ENCODE measurements around the gene TMEM45A. TPM values are rescaled to one million over a fixed set of nuclear protein-coding genes. Genes with fewer than 3 reads are reported as not detected.
A peak's percentile ranks its signal among the peaks of the same experiment; 100 is the strongest.

The TMEM45A gene
- total RNA-seq, 4 donors from 2014 or later = 9.4 to 36.5 (median 14.0) TPM

- Histone ChIP-seq H3K27ac (peak overlapping the region in 2 of 4 donors; percentile 34 to 37), H3K4me3 (peak overlapping the region in 2 of 4 donors; percentile 16 to 19), H3K9me3 (no peaks in the 10 kb centered on the region), H3K4me1 (peaks cover 0 to 16% (median 7%) of the 10 kb centered on the region in 4 donors), H3K36me3 (no peaks in the 10 kb centered on the region), H3K27me3 (no peaks in the 10 kb centered on the region)
- 34 to 42% methylated on average over 5 of the region's 5 CpGs for WGBS, 2 donors
- TF ChIP-seq EP300 (IDR thresholded peaks at IDR 0.05) (no peak), CTCF (IDR thresholded peaks at IDR 0.05) (peak in 1 of 5 experiments; percentile 20)
- no peak for DNase-seq (ENCODE audit: low spot score in 2 of 2)
Observed at GRCh38 chr3:100603469-100603868, 111.0 kb downstream of the TMEM45A start.

DNA sequence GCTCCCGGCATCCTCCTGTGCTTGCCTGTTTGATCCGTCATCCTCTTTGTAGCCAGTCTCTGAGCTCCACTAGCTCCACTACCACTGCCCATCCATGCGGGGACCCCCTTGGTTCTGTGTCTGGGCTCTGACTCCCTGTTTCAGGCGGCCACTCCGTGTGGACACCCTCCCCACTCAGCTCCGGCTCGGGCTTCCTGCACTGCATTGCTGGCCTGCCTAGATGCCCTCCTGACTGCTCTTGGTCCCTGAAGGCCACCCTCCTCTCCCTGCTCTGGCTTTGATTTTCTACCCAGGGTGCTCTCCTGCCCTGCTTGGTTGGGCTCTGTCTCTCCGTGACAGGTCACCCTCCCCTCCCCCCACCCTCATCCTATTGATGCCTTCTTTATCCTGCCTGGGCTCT, 112.9 kb downstream of the TMEM45A start:
- DNase-seq (ENCODE audit: low spot score in 2 of 2) = no peak
- 77 to 88% methylated on average over 8 of the region's 8 CpGs for WGBS, 2 donors
- no peak for TF ChIP-seq EP300 (IDR thresholded peaks at IDR 0.05)
- no peak for TF ChIP-seq CTCF (IDR thresholded peaks at IDR 0.05)
- no peak for TF ChIP-seq POLR2A (IDR thresholded peaks at IDR 0.05)
- H3K27me3 ChIP-seq = no peaks in the 10 kb centered on the region
- no peak overlapping the region for H3K4me3 ChIP-seq
- H3K4me1 ChIP-seq = peaks cover 0 to 16% (median 7%) of the 10 kb centered on the region in 4 donors
- no peaks in the 10 kb centered on the region for H3K9me3 ChIP-seq
- no peak overlapping the region for H3K27ac ChIP-seq
- no peaks in the 10 kb centered on the region for H3K36me3 ChIP-seq

DNA sequence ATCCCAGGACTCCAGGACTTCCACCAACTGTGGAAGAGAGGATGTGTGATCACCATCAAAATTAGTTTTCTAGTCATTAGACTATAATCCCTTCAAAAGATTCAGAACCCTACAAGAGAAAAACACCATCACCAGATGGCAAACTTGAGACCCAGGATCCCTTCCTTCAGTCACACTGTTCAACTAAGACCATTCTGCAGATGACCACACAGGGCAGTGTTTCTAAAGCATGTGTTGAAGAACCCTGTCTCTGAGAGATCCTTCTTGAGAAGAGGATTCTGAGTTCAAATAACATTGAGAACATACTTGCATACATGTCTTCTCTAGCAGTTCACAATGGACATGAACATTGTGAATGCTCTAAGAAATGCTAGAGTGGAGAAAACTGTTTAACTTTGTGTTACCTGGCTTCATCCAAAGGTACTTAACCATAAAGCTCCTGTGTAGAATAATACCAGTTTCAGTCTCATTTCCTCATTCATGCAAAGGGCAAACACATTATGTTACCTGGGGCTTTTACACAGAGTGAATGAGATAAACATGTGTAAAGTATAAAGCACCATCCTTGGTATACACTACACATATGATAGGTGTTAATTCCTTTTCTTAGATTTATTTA, 114.6 kb downstream of the TMEM45A start:
- DNase-seq (ENCODE audit: low spot score in 2 of 2) = no peak
- H3K27ac ChIP-seq = no peak overlapping the region
- H3K4me1 ChIP-seq = peaks cover 0 to 16% (median 7%) of the 10 kb centered on the region in 4 donors
- TF ChIP-seq CTCF (IDR thresholded peaks at IDR 0.05) = no peak
- no peak for TF ChIP-seq POLR2A (IDR thresholded peaks at IDR 0.05)
- no peak for TF ChIP-seq EP300 (IDR thresholded peaks at IDR 0.05)
- no peaks in the 10 kb centered on the region for H3K27me3 ChIP-seq
- H3K36me3 ChIP-seq = no peaks in the 10 kb centered on the region
- H3K9me3 ChIP-seq = no peaks in the 10 kb centered on the region
- no peak overlapping the region for H3K4me3 ChIP-seq

DNA sequence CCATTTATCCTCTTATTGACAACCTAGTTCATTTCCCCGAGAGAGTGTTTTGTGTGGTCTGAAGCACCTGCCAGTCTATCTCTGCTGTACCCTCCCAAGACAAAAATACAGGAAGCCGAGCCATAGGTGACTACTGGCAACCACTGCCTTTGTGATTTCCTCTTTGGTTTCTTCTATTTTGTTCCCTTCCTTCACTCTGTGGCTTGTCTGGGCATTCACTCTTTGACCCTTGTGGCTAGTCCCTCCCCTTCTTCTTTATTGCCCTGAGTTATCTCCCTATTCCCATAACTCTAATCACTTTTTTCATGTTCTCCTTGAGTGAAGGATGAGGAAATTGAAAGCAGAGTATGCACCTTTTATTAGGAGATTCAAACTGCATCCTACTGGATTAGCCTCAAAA, 116.9 kb downstream of the TMEM45A start, which contains the start of gene ADGRG7:
ADGRG7 (plus strand) TSS at position 297 of the 400 bp plus-strand sequence. CDS start 256 bp downstream, outside the sequence.
- Histone ChIP-seq H3K27me3 (no peaks in the 10 kb centered on the region), H3K4me1 (no peaks in the 10 kb centered on the region), H3K4me3 (peak within 1 kb of the TSS in 1 of 4 donors; percentile 6), H3K36me3 (no peaks in the 10 kb centered on the region), H3K27ac (no peak within 1 kb of the TSS), H3K9me3 (no peaks in the 10 kb centered on the region)
- no peak for TF ChIP-seq CTCF (IDR thresholded peaks at IDR 0.05)
- TF ChIP-seq POLR2A (IDR thresholded peaks at IDR 0.05) = no peak
- TF ChIP-seq EP300 (IDR thresholded peaks at IDR 0.05) = no peak
- no peak for DNase-seq (ENCODE audit: low spot score in 2 of 2)
- 77 to 81% methylated on average over 2 of the region's 2 CpGs for WGBS, 2 donors

- Histone ChIP-seq H3K36me3 (no peaks in the 10 kb centered on the region), H3K9me3 (no peaks in the 10 kb centered on the region), H3K4me3 (peak overlapping the region in 1 of 4 donors; percentile 6), H3K27me3 (no peaks in the 10 kb centered on the region), H3K27ac (no peak overlapping the region), H3K4me1 (no peaks in the 10 kb centered on the region)
- WGBS, 2 donors = 31 to 43% methylated on average over 2 of the region's 2 CpGs
- no peak for DNase-seq (ENCODE audit: low spot score in 2 of 2)
- TF ChIP-seq EP300 (IDR thresholded peaks at IDR 0.05) = no peak
- no peak for TF ChIP-seq CTCF (IDR thresholded peaks at IDR 0.05)
- TF ChIP-seq POLR2A (IDR thresholded peaks at IDR 0.05) = no peak
Observed at GRCh38 chr3:100609963-100610362, 117.5 kb downstream of the TMEM45A start.

All from tibial nerve (tissue), 4 donors.